CD4-positive, alpha-beta T cell treated with Interleukin-10 for 1 hour (primary cell): ENCODE results near the gene GEMIN7.

Source experiments
- DNase-seq: peaks from one replicate; pipeline ENCODE4 v3.0.0-alpha.2; 2020

The GEMIN7 gene

DNA sequence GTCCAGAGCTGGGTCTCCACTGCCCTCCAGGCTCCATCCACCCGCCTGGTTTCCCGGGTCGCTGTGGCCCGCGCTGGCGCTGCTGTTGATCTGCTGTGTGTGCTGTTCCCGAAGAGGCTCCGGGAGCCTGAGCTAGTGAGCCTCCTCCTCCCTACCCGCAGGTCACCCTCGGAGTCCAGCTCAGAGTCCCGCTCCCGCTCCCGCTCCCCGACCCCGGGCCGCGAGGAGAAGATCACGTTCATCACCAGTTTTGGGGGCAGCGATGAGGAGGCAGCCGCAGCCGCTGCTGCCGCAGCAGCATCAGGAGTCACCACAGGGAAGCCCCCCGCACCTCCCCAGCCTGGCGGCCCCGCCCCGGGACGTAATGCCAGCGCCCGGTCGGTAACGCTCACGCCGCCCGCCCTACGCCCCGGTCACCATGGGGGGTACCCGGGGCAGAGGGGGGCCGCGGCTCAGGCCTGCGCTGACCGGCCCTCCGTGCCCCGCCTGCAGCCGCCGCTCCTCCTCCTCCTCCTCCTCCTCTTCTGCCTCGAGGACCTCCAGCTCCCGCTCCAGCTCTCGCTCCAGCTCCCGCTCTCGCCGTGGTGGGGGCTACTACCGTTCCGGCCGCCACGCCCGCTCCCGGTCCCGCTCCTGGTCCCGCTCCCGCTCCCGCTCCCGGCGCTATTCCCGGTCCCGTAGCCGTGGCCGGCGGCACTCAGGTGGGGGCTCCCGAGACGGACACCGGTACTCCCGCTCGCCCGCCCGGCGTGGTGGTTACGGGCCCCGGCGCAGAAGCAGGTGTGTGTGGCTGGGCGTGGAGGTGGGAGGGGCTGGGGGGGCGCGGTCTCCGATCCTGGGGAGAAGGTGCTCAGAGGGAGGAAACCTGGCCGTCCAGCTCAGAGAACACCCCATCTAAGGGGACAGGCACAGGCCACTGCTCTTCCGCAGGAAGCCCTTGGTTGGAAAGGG, 14.9 kb upstream of the GEMIN7 start:
- no peak for DNase-seq

DNA sequence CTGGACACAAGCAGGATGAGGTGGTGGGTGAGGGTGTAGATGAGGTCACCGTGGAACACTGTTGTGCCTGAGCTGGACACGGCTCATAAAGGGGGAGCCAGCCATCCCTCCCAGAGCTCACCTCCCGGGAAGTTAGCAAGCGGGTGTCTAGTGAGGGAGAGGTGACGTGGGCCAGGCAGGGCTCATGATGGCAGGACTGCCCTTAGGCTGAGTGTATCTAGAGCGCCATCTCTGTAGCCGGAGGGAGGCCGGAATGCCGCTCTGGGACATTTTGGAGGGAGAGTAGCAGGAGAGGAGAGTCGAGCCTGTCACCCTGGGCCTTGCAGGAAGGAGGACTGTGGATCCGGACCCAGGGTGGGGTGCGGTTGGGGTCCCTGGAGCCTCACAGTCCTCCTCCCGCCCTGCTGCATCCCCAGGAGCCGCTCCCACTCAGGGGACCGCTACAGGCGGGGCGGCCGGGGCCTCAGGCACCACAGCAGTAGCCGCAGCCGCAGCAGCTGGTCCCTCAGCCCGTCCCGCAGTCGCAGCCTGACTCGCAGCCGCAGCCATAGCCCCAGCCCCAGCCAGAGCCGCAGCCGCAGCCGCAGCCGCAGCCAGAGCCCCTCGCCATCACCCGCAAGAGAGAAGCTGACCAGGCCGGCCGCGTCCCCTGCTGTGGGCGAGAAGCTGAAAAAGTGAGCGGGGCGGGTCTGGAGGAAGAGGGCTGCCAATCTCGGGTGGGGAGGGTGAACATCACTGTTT, 12.0 kb upstream of the GEMIN7 start:
- no peak for DNase-seq

DNA sequence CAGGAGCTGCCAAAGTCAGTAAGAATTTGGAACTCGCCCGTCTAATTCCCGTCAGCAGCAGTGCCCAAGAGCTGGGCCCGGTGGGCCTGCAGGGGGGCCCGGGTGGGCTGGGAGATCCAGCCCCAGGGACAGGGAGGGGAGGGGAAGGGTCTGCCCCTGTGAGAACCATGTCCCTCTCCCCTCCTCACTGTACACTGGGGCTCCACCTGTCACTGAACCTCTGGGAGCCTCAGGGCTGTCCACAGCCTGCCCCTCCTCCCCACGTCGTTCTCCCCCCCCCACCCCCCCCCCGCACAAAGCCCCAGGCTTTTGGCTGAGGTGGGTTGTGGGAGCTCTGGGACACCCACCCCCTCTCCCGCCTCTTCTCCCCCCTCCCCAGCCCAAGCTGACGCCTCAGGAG, 11.0 kb upstream of the GEMIN7 start:
- no peak for DNase-seq

DNA sequence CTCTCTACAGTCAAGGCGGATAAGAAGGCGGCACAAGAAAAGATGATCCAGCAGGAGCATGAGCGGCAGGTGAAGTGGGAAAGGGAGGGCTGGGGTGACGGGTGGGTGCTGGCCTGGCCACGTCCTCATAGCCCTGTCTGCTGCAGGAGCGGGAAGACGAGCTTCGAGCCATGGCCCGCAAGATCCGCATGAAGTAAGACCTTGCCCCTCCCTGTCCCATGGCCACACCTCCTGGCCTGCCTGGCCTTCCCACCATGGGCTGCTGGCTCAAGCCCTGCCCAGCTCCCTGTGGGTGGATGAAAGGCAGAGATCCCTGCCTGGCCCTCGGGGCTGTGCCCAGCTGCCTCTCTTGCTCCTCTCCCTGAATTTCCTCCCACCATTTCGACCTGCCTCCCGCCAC, 10.0 kb upstream of the GEMIN7 start:
- no peak for DNase-seq

DNA sequence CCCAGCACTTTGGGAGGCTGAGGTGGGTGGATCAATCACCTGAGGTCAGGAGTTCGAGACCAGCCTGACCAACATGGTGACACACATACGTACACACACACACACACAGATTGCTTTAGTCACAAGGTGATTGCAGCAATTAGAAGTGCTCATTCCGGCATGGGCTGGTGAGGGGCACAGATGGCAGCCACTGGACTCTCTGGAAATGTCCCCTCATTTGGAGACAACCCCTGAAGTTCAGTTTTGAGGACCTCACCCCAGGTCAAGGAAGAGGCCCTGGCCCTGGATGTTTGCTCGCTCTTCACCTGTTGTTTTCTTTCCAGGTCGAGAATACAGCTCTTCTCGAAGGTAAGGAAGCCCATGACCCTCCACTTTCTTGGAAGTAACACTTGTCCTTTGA, 8.8 kb upstream of the GEMIN7 start:
- DNase-seq: no peak

DNA sequence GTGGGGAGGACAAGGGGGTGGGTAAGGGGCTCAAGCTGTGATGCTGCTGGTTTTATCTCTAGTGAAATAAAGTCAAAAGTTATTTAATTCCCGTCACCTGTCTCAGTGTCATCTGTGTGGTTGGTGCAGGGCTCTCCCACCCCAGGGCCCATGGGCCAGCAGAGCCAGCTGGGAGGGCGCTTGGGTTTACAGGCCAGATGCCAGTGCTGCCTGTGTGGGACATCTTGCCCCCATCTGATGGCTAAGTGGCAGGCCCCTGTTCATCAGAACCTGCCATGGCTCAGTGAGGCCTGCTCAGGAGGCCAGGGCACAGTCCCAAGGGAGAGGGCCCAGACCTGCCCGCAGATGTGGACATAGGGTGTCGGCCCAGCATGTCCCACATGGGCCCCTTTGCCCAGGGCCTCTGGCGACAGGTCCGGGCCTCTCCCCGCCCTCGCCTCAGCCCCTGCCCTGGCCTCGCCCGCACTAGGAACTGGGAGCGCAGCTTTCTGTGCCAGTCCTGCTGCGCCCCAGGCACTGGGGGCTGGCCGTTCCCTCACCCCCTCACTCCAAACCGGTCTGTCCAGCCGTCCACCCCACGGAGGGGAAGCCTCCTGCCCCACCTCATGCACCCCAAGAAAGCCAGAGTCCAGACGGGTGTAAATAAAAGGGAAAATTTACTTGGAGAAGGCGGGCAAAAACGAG, 8.1 kb upstream of the GEMIN7 start:
- no peak for DNase-seq

DNA sequence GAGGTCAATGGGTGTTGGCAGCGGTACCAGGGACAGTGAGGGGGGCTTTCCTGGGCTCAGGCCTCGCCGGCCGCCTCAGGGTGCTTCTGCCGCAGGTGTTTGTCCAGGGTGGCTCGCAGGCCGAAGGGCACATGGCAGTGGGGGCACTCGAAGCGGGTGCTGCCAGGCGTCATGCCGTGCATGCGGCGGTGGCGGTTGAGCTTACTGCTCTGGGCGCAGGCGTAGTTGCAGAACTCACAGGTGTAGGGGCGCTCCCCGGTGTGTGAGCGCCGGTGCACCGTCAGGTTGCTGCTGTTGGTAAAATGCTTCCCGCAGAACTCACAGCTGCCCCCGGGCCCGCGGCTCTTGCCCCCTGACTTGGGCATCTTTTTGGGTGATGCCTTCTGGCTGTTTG, 7.5 kb upstream of the GEMIN7 start:
- no peak for DNase-seq

DNA sequence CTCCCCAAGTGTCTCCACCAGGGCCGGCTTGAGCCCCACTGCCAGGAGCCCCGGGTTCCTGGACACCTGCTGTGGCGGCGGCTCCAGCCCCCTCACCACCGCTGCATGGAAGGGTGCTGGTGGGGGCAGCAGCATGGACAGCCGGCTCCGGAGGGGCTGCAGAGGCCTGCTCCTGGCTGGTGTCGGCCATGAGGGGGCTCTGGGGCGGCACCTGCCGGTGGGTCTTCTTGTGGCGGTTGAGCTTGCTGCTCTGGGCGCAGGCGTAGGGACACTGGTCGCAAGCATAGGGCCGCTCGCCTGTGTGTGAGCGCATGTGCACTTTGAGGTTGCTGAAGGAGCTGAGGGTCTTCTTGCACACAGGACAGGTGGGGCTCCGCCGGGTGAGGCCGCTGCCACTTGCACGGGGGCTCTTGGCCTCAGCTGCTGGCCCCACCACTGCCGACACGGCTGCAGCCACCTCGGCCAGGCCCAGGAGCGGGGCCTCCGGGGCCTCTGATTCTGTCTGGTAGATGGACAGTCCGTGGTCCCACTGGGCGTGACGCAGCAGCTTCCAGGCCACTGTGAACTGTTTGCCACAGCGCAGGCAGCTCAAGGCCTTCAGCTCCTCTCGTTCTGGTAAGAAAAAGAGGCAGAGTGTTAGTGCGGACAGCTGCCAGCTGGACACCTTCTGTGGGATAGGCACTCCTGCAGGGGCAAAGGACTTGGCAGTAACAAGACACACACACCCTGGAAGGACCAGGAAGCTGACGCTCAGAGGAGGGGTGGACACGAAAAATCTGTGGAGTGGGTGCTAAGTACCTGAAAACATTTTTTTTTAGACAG, 6.9 kb upstream of the GEMIN7 start:
- no peak for DNase-seq

DNA sequence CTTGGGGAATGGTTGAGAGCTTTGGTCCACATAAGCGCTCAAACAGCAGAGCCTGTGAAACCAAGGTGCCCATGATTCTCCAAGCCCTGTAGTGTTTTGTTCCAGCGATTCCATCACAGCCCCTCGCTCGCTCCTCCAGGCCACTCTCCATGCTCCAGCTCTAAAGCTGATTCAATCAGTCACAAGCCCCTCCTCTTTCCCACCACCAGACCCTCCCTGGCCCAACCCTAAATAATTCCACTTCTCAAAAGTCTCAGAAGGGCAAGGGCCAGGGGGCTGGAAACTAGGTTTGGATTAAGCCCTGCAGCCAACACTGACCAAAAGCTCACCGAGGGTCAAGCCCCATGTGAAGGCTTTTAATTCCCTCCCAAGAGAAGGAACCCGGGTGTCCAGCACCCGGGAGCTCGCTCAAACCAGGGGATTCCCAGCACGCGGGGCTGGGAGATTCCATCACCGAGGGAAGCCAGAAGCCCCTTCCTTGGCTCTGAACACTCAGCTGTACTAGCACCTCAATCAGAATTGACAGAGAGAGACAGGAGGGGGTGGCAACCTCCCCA, 4.2 kb upstream of the GEMIN7 start:
- DNase-seq: no peak

DNA sequence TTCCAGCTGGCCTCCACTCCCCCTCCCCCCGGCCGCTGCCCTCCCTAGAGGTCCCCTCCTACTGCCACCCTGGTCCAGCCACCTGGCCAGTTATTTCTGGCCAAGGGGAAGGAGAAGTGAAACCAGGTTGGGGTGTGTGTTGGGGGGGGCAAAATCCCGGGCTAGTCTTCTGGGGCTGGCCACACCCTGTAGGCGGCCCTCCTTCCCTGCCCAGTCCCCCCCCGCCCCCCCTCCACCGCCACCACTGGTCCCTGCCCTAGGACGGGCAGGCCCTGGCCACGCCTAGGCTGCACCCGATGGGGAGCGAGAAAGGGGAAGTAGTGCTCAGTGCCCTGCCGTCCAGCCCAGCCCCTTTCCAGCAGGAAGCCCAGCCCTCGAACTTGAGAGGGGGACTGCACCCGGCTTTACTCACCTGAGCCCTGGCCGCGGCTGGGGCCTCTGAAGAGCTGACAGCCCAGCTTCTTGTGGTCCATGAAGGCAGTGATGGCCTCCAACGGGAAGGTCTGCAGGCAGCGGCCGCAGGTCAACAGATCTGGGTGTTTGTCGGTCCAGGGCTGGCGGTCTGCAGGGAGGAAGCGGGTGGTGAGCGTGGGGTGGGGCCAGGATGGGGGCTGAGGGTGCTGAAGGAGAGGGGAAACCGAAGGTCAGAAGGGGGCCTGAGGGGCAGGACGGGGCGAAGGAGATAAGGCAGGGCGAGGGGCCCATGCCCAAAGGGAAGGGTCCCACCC, 3.6 kb upstream of the GEMIN7 start:
- DNase-seq: peak; percentile 59

DNA sequence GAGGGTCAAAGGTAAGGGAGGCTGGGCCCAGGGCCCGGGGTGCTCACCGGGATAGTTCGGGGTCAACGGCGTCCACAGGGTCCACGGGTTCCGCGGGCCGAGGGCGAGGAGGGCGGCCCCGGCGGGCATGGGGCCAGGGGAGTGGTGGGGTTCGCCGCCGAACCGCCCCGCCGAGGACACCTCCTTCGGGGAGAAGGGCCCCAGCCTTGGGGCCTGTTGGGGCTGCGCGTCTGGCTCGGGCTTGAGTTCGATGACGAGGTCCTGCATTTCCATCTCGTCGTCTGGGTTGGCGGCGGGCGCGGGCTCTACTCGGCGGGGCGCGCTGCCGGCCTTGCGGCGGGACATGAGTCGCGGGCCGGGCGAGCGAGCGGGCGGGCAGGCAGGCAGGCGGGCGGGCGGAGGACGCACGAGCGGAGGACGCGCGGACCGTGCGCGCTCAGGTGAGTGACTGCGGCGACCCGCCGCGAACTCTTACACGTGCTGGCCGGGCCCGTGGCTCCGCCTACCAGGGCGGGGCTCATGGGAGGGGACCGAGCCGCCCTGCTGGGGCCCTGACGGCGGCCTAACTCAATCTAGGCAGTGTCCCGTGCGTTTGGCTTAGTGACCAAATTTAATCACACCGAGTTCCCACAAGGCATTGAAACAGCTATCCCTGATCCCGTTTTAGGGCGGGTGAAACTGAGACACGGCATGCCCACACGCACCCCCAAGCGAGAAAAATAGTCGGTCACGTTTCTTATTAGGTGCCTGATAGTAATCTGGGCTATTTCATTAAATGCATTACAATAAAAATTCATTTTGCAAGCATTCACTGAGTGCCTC, 2.8 kb upstream of the GEMIN7 start, which contains the start of gene ZNF296:
Gene ZNF296, minus strand, starts transcription at position 450 of the 822 bp plus-strand sequence. Its CDS starts 105 bp downstream, at position 345.
- DNase-seq: peak; percentile 83

DNA sequence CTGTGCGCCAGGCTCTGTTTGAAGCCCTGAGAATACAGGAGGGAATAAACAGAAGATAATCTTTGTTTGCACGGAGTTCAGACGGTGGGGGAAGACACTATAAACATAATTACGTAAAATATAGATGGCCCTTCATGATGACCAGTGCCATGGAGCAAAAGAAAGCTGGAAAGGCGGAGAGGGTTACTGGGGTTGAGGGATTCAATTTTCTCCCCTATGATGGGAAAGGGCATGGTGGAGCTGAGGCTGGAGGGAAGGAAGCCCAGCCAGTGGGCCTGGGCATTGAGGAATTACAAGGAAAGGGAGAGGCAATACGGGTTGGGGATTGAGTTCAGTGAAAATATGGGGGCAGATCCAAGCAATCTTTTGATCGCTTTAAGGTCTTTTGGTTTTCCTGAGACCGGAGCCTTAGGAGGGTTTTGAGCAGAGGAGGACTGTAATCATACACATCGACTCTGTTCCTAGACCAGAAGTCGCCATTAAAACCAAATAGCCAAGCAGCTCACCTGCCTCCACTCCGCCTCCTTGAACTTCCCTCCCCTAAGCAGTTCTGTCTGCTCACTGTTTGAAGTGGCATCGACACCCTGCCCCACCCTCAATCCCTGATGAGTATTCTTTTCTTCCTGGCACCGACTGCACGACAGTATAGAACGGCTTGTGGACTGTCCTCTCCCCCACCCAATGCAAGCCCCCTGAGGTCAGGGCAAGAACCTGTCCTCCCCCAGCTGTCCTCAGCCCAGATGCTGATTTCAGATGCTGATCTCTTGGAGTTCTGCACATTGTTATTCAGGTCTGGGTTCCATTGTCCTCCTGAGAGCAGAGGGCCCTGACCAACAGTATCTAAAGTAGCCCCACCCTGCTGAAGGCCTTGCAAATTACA, 2.0 kb upstream of the GEMIN7 start:
- DNase-seq: no peak

DNA sequence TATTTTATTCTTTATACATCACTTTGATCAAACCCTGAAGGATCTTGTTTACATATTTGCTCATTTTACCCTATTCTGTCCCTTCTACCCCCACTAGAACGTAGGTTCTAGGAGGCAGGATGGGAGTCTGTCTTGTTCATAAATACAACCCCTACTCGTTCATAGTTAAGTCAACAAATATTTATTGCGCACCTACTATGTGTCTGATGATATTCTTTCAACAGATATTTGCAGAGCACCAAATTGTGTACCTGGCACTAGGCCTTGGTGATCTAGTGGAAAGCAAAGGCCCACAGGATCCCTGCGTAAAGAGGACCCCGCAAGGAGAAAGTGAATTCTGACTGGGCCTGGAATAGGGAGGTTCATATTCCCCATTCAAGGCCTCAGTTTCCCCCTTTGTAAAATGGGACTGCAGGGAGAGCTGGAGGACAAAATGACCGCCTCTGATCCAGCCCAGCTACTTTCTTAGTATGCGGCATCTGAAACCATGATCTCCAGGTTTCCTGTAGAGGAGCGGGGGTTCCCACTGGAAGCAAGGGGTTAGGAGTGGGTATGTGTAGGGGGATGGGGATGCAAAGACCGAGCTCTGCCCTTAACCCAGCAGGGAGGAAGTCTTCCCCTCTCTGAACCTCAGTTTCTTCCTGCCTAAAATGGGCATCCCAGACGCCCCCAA, 534 bp upstream of the GEMIN7 start:
- DNase-seq: no peak

DNA sequence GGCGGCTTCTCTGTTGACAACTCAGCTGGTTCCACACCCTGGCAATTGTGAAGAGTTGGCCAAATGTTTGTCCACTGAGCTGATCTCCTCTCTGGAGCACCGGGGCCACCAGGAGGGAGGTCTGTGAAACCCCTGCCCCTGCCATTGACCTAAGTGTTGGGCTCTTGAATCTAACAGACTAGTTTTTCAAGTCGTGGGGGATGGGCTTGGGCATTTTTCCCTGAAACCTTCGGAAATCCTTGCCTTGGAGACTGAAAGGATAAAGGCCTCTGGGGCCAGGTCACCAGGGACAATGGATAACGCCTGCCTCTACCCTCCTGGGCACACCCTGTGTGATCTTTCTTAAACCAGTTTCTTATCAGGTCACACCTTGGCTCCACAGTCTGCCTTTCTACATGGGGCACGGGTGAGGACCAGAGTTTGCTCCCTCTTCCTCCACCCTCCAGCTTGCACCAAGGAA, 881 bp downstream of the GEMIN7 start:
- DNase-seq: no peak

DNA sequence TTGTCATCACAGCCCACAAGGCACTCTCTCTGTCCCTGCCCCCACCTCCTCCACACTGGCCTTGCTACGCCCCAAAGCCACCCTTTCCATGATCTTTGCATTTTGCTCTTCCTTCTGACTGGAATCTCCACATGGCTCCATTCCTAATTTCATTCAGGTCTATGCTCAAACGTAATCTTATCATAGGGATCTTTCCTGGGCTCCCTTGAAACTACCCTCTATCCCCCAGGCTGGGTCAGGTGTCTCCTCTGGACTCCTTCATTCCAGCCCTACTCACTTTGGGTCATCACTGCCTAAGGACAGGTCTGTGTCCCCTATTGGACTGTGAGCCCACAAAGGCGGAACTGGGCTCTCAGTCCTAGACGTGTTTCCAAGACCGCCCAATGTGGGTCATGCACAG, 3.1 kb downstream of the GEMIN7 start:
- DNase-seq: no peak

DNA sequence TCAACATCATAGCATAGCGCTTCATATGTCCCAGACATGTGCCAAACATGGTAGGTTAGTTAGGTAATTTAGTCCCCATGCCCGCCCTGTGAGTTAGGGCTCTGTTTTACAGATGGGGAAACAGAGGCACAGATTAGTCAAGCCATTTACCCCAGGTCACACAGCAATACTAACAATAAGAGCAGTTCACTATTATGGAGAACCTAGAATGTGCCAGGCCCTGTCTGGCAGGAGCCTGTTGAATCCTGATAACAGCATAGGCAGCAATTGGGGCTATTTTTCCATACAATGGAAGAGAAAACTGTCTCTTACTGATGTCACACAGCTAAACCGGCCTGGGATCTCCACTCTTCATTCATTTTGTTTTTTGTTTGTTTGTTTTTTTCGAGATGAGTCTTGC, 7.4 kb downstream of the GEMIN7 start:
- no peak for DNase-seq

DNA sequence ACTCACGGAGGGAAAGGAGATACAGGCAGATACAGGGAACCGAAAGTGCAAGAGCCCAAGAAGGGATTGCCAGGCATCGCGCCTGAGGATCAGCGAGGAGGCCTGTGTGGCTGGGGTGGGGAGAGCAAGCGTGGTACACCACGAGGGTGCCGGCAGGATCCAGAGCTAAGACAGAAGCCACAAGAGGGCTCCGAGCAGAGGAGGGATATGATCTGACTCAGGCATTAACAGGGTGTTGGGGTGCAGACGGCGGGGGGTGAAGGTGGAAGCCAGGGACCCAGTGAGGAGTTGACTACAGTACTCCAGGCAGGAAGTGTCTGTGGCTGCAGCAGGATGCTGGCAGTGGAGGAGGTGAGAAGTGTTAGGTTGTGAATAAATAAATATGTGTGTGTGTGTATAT, 8.5 kb downstream of the GEMIN7 start:
- DNase-seq: peak; percentile 83

DNA sequence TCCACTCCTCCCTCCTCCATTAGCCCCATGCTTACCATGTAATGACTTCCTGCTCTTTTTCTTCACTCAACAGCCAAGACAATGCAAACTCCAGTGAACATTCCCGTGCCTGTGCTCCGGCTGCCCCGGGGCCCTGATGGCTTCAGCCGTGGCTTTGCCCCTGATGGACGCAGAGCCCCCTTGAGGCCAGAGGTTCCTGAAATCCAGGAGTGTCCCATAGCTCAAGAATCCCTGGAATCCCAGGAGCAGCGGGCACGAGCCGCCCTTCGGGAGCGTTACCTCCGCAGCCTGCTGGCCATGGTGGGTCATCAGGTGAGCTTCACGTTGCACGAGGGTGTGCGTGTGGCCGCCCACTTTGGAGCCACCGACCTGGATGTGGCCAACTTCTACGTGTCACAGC, 11.0 kb downstream of the GEMIN7 start:
- no peak for DNase-seq

DNA sequence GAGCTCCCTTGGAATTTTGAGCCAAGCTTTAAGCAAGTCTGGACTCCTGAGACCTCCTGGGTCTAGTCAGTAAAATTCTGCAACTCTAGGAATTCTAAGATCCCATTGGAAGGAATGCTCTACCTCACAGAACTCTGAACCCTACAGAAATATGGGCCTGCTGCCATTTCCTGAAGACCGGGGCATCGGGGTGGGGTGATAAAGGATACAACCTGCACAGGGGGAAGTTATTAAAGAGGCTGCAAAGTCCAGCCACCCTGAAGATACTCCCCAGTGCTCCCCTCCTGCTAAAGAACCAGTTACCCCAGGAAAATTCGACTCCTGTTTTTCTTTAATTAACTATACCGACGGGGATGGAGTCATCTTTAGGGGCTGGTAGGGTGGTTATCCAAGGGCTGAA, 11.5 kb downstream of the GEMIN7 start:
- no peak for DNase-seq
